SK-N-SH (cell line): ENCODE measurements around the gene CDH4. TPM values are rescaled to one million over a fixed set of nuclear protein-coding genes. Genes with fewer than 3 reads are reported as not detected.

Experiments
- CTCF ChIA-PET: fragments of 300-600, 350-600 bp; formaldehyde crosslinking; extraction: SDS; loops from one replicate; lab custom pipeline; 2021; lab: Yijun Ruan, JAX
- POLR2A ChIA-PET: fragments of 350-600 bp; sonication (Branson Sonifier 250); formaldehyde crosslinking; extraction: SDS; loops from one replicate; lab custom pipeline; 2020; ENCODE audit warnings: antibody characterized with exemption, inconsistent platforms; lab: Yijun Ruan, JAX
- DNase-seq: peaks from one replicate; pipeline ENCODE4 v3.0.0; 2012
- H2AFZ ChIP-seq: fragments of 200-600 bp; sonication (generic); 2 replicates; pipeline ENCODE4 v1.8.1; 2016; ENCODE audit warnings: antibody characterized with exemption, mild to moderate bottlenecking, low read depth
- H3F3A ChIP-seq: fragments of 200-600 bp; sonication (generic); replicated peaks from 2 replicates; pipeline ENCODE3; 2016; ENCODE audit warnings: antibody characterized with exemption, mild to moderate bottlenecking; ENCODE audit not compliant: insufficient read depth
- H3K27ac ChIP-seq, 2 experiments: fragments of 200-500 bp in 1 of 2; fragments of 200-600 bp in 1 of 2; sonication (Bioruptor generic) in 1 of 2; sonication (generic), shearing (Covaris generic) in 1 of 2; 2 replicates each; pipeline versions ENCODE4 v1.5.1 to v1.6.1; 2014 to 2016; ENCODE audit warnings: low read depth in 2 of 2, inconsistent platforms in 1 of 2, low read length in 1 of 2, mild to moderate bottlenecking in 1 of 2, mixed read lengths in 1 of 2
- H3K27me3 ChIP-seq: fragments of 200-600 bp; sonication (generic), shearing (Covaris generic); 2 replicates; pipeline ENCODE4 v1.6.1; 2016; ENCODE audit warnings: mixed run types; ENCODE audit not compliant: insufficient read depth
- H3K36me3 ChIP-seq, 2 experiments: fragments of 200-500 bp in 1 of 2; fragments of 200-600 bp in 1 of 2; sonication (Bioruptor generic) in 1 of 2; sonication (generic) in 1 of 2; replicated peaks in 1 of 2; 2 replicates each; pipeline versions ENCODE3 to v1.5.1; 2014 to 2016; ENCODE audit warnings: low read length in 1 of 2, mild to moderate bottlenecking in 1 of 2; ENCODE audit not compliant: insufficient read depth in 2 of 2, control insufficient read depth in 1 of 2
- H3K4me1 ChIP-seq, 2 experiments: fragments of 200-500 bp in 1 of 2; fragments of 200-600 bp in 1 of 2; sonication (Bioruptor generic) in 1 of 2; sonication (generic), shearing (Covaris generic) in 1 of 2; 2 replicates each; pipeline versions ENCODE4 v1.5.1 to v1.6.1; 2014 to 2016; ENCODE audit warnings: low read depth in 1 of 2, low read length in 1 of 2, mixed run types in 1 of 2; ENCODE audit not compliant: insufficient read depth in 2 of 2, control insufficient read depth in 1 of 2
- H3K4me2 ChIP-seq: fragments of 200-600 bp; sonication (generic), shearing (Covaris generic); 2 replicates; pipeline ENCODE4 v1.6.1; 2017; ENCODE audit warnings: mixed run types
- H3K4me3 ChIP-seq, 2 experiments: fragments of 200-500 bp in 1 of 2; fragments of 200-600 bp in 1 of 2; sonication (Bioruptor generic) in 1 of 2; sonication (generic), shearing (Covaris generic) in 1 of 2; 2 replicates each; pipeline versions ENCODE4 v1.5.1 to v1.8.1; 2014 to 2016; ENCODE audit warnings: low read depth in 2 of 2, inconsistent platforms in 1 of 2, low read length in 1 of 2, mild to moderate bottlenecking in 1 of 2, mixed read lengths in 1 of 2, moderate library complexity in 1 of 2
- H3K79me2 ChIP-seq: fragments of 200-600 bp; sonication (generic); 2 replicates; pipeline ENCODE4 v1.8.1; 2017; ENCODE audit warnings: mild to moderate bottlenecking; ENCODE audit not compliant: insufficient read depth
- H3K9ac ChIP-seq: fragments of 200-600 bp; sonication (generic); 2 replicates; pipeline ENCODE4 v1.6.1; 2017; ENCODE audit warnings: mixed run types
- H3K9me2 ChIP-seq: fragments of 200-600 bp; sonication (generic); 2 replicates; pipeline ENCODE4 v1.6.1; 2017; ENCODE audit warnings: mixed run types
- H3K9me3 ChIP-seq: fragments of 200-600 bp; sonication (generic); 2 replicates; pipeline ENCODE4 v1.6.1; 2017; ENCODE audit warnings: mixed run types, mild to moderate bottlenecking, moderate library complexity
- H4K20me1 ChIP-seq: fragments of 200-600 bp; sonication (generic); 2 replicates; pipeline ENCODE4 v1.6.1; 2017; ENCODE audit warnings: mild to moderate bottlenecking, mixed run types; ENCODE audit not compliant: insufficient read depth
- CHD2 ChIP-seq: fragments of 150-350 bp; IDR thresholded peaks from 2 replicates; pipeline ENCODE4 v1.6.1; 2018; ENCODE audit warnings: low read length; ENCODE audit not compliant: partially characterized antibody
- FOXM1 ChIP-seq: IDR thresholded peaks from 2 replicates; pipeline ENCODE4 v1.4.0; 2012; ENCODE audit warnings: low read depth, mild to moderate bottlenecking
- GATA2 ChIP-seq: sonication (generic); formaldehyde crosslinking; IDR thresholded peaks from 2 replicates; pipeline ENCODE4 v1.5.0; 2020; ENCODE audit warnings: mild to moderate bottlenecking, missing genetic modification reagents
- NFIC ChIP-seq: IDR thresholded peaks from 2 replicates; pipeline ENCODE4 v1.4.0; 2012; ENCODE audit warnings: borderline replicate concordance
- RAD21 ChIP-seq: IDR thresholded peaks from 2 replicates; pipeline ENCODE4 v1.6.1; 2012; ENCODE audit warnings: mild to moderate bottlenecking, low read length
- RCOR1 ChIP-seq: fragments of 150-350 bp; IDR thresholded peaks from 2 replicates; pipeline ENCODE4 v1.6.1; 2017; ENCODE audit warnings: antibody characterized with exemption, low read length
- RFX5 ChIP-seq: IDR thresholded peaks from 2 replicates; pipeline ENCODE4 v1.6.1; 2012; ENCODE audit warnings: mild to moderate bottlenecking, improper control_type of control experiment, low read length
- RXRA ChIP-seq: IDR thresholded peaks from 2 replicates; pipeline ENCODE4 v1.4.0; 2012; ENCODE audit warnings: low read depth, mild to moderate bottlenecking, borderline replicate concordance
- TAF1 ChIP-seq: IDR thresholded peaks from 2 replicates; pipeline ENCODE4 v1.6.1; 2012; ENCODE audit warnings: low read depth, mild to moderate bottlenecking, low read length, moderate library complexity, borderline replicate concordance
- TEAD4 ChIP-seq: IDR thresholded peaks from 2 replicates; pipeline ENCODE4 v1.4.0; 2012; ENCODE audit warnings: mild to moderate bottlenecking, borderline replicate concordance; ENCODE audit not compliant: insufficient read depth
- WGBS: methylation state at CpG from one replicate; pipeline ENCODE4 v1.1.6; 2017; ENCODE audit warnings: low lambda C conversion rate; 5-methylcytosine and 5-hydroxymethylcytosine counted together
- polyA plus RNA-seq, 3 experiments: library from polyadenylated mRNA; depleted of rRNA; stranded (reverse); fragments of >200 nt; gene quantifications; 2 replicates each; pipeline ENCODE4 v1.2.3, GENCODE V29; 2012
- TF ChIP-seq, protein P1 (sequence below): IDR thresholded peaks from 2 replicates; pipeline ENCODE4 v1.4.0; 2012; ENCODE audit warnings: low read depth, borderline replicate concordance
- TF ChIP-seq, protein P2 (sequence below): fragments of 200-600 bp; sonication (generic); IDR thresholded peaks from 2 replicates; pipeline ENCODE4 v1.6.1; 2017; ENCODE audit warnings: antibody characterized with exemption, mild to moderate bottlenecking, moderate library complexity
- TF ChIP-seq, protein P3 (sequence below): IDR thresholded peaks from 2 replicates; pipeline ENCODE4 v1.4.0; 2012; ENCODE audit warnings: low read depth
- TF ChIP-seq, protein P4 (sequence below): fragments of 150-350 bp; IDR thresholded peaks from 2 replicates; pipeline ENCODE4 v1.6.1; 2017; ENCODE audit warnings: antibody characterized with exemption, low read length, low read depth, borderline replicate concordance
- TF ChIP-seq, protein P5 (sequence below): IDR thresholded peaks from 2 replicates; pipeline ENCODE4 v1.6.1; 2012; ENCODE audit warnings: mild to moderate bottlenecking, low read depth, low read length, moderate library complexity

CDH4 gene
- polyA plus RNA-seq, 1 of the 3 experiments (the other 2 are of a cell fraction): not detected

DNA sequence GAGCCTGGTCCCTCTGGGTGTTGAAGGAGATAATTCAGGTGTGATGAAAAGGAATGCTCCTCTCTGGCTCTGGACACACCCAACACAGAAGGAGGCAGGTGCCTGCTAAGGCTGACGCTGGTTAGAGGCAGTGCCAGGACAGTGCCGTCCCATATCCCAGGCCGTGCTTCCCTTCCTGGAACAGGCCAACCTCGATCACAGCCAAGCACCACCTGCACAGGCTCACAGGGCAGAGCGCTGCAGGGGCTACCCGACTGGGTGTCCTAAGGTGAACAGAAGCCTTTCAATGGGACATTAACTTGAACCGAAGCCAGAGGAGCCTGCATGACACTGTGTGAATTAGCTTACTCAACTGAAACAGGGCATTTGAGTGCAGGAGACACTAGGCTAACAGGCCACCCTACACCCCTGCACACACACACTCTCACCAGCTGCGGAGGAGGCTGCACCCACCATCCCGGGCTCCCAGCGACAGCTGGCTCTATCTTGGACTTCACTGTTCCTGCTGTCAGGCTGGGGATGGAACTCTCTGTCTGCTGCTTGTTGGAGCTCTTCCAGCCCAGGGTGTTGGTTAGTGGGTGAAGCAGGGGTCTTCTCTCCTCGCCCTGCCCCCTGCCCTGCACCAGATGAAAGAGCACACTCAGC, 466.4 kb downstream of the CDH4 start:
- Histone ChIP-seq H3K36me3 (no peaks in the 10 kb centered on the region), H3K4me1 (no peaks in the 10 kb centered on the region), H3K4me3 (no peak overlapping the region), H3K9ac (no peak overlapping the region), H3K4me2 (no peak overlapping the region), H3K79me2 (no peaks in the 10 kb centered on the region), H3K27me3 (no peaks in the 10 kb centered on the region), H3K9me2 (no peaks in the 10 kb centered on the region), H3K9me3 (no peaks in the 10 kb centered on the region), H3K27ac (no peak overlapping the region), H4K20me1 (no peaks in the 10 kb centered on the region), H2AFZ (no peak overlapping the region), H3F3A (no peaks in the 10 kb centered on the region)
- CTCF ChIA-PET: no interaction called here
- 20% methylated on average over 3 of the region's 11 CpGs for WGBS
- POLR2A ChIA-PET: no interaction called here
- TF ChIP-seq RXRA (no peak), RCOR1 (no peak), RAD21 (no peak), TEAD4 (no peak), RFX5 (no peak), TAF1 (no peak), FOXM1 (no peak), GATA2 (CRISPR knock-in tag) (no peak), CHD2 (no peak)
- TF ChIP-seq, protein P1, sequence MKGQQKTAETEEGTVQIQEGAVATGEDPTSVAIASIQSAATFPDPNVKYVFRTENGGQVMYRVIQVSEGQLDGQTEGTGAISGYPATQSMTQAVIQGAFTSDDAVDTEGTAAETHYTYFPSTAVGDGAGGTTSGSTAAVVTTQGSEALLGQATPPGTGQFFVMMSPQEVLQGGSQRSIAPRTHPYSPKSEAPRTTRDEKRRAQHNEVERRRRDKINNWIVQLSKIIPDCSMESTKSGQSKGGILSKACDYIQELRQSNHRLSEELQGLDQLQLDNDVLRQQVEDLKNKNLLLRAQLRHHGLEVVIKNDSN: no peak
- TF ChIP-seq, protein P2, sequence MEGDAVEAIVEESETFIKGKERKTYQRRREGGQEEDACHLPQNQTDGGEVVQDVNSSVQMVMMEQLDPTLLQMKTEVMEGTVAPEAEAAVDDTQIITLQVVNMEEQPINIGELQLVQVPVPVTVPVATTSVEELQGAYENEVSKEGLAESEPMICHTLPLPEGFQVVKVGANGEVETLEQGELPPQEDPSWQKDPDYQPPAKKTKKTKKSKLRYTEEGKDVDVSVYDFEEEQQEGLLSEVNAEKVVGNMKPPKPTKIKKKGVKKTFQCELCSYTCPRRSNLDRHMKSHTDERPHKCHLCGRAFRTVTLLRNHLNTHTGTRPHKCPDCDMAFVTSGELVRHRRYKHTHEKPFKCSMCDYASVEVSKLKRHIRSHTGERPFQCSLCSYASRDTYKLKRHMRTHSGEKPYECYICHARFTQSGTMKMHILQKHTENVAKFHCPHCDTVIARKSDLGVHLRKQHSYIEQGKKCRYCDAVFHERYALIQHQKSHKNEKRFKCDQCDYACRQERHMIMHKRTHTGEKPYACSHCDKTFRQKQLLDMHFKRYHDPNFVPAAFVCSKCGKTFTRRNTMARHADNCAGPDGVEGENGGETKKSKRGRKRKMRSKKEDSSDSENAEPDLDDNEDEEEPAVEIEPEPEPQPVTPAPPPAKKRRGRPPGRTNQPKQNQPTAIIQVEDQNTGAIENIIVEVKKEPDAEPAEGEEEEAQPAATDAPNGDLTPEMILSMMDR: no peak
- TF ChIP-seq, protein P3, sequence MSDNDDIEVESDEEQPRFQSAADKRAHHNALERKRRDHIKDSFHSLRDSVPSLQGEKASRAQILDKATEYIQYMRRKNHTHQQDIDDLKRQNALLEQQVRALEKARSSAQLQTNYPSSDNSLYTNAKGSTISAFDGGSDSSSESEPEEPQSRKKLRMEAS: no peak
- DNase-seq: no peak

DNA sequence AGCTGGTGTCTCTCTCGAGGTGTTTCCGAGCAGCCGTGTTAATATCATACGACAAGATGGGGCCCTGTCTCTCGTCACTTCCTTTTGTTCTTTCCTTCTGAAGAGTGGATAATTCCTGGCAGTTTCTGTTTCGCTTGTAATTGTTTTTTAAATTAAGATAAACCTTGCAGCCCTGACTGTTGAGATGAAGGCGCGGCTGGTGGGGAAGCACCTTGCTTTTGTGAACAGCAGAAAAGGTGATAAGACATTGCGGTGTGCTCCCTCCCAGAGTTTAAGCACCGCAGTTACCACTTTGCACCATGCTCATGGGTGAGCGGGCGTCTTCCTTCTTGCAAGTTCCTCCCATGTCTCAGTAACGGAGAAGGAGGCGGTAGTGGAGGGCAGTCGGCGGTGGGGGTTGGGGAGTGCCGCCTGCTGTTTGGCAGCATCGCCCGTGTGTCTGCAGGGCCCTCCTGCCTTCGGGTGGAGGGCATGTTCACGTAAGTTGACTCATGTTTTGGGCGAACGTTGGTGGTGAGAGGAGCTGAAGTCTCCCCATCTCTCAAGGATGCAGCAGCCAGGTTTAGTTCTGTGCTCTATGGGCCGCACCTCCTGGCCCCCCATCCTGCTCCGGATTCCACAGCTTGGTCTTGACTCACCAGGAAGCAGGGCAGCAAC, 467.8 kb downstream of the CDH4 start:
- no peaks in the 10 kb centered on the region for H3K4me1 ChIP-seq
- WGBS: 63% methylated on average over 25 of the region's 25 CpGs
- H4K20me1 ChIP-seq: no peaks in the 10 kb centered on the region
- no peak overlapping the region for H3K9ac ChIP-seq
- H3K79me2 ChIP-seq: no peaks in the 10 kb centered on the region
- CTCF ChIA-PET: no interaction called here
- H2AFZ ChIP-seq: no peak overlapping the region
- no peak overlapping the region for H3K4me3 ChIP-seq
- H3K9me2 ChIP-seq: no peaks in the 10 kb centered on the region
- no peaks in the 10 kb centered on the region for H3K9me3 ChIP-seq
- TF ChIP-seq RXRA (no peak), RAD21 (no peak), NFIC (no peak)
- TF ChIP-seq, protein P4, sequence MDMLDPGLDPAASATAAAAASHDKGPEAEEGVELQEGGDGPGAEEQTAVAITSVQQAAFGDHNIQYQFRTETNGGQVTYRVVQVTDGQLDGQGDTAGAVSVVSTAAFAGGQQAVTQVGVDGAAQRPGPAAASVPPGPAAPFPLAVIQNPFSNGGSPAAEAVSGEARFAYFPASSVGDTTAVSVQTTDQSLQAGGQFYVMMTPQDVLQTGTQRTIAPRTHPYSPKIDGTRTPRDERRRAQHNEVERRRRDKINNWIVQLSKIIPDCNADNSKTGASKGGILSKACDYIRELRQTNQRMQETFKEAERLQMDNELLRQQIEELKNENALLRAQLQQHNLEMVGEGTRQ: no peak
- TF ChIP-seq, protein P5, sequence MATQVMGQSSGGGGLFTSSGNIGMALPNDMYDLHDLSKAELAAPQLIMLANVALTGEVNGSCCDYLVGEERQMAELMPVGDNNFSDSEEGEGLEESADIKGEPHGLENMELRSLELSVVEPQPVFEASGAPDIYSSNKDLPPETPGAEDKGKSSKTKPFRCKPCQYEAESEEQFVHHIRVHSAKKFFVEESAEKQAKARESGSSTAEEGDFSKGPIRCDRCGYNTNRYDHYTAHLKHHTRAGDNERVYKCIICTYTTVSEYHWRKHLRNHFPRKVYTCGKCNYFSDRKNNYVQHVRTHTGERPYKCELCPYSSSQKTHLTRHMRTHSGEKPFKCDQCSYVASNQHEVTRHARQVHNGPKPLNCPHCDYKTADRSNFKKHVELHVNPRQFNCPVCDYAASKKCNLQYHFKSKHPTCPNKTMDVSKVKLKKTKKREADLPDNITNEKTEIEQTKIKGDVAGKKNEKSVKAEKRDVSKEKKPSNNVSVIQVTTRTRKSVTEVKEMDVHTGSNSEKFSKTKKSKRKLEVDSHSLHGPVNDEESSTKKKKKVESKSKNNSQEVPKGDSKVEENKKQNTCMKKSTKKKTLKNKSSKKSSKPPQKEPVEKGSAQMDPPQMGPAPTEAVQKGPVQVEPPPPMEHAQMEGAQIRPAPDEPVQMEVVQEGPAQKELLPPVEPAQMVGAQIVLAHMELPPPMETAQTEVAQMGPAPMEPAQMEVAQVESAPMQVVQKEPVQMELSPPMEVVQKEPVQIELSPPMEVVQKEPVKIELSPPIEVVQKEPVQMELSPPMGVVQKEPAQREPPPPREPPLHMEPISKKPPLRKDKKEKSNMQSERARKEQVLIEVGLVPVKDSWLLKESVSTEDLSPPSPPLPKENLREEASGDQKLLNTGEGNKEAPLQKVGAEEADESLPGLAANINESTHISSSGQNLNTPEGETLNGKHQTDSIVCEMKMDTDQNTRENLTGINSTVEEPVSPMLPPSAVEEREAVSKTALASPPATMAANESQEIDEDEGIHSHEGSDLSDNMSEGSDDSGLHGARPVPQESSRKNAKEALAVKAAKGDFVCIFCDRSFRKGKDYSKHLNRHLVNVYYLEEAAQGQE: no peak
- POLR2A ChIA-PET: no interaction called here
- no peak for DNase-seq
- no peak overlapping the region for H3K4me2 ChIP-seq
- no peaks in the 10 kb centered on the region for H3F3A ChIP-seq
- H3K36me3 ChIP-seq: no peaks in the 10 kb centered on the region
- no peak overlapping the region for H3K27ac ChIP-seq
- no peaks in the 10 kb centered on the region for H3K27me3 ChIP-seq
